HG03097 (cell line): ENCODE data around the gene AGAP1.

Experiments
- ATAC-seq: cut with Tn5 transposase; IDR thresholded peaks from one replicate; pipeline ENCODE4 v1.9.1; 2021; ENCODE audit not compliant: unreplicated experiment, low FRiP score

The AGAP1 gene

GRCh38 chr2:235850771-235851551 is 357.1 kb downstream of the AGAP1 start:
- ATAC-seq, result no peak

GRCh38 chr2:235851828-235852525 is 358.1 kb downstream of the AGAP1 start:
- no peak for ATAC-seq

GRCh38 chr2:235852526-235852920 is 358.7 kb downstream of the AGAP1 start:
- no peak for ATAC-seq

- no peak for ATAC-seq
Measured at GRCh38 chr2:235854276-235854675, 360.4 kb downstream of the AGAP1 start.

GRCh38 chr2:235855011-235855410 is 361.2 kb downstream of the AGAP1 start:
- no peak for ATAC-seq

GRCh38 chr2:235856151-235856854 is 362.5 kb downstream of the AGAP1 start:
- no peak for ATAC-seq

GRCh38 chr2:235857598-235857997 is 363.8 kb downstream of the AGAP1 start:
- no peak for ATAC-seq

GRCh38 chr2:235858881-235859280 is 365.0 kb downstream of the AGAP1 start:
- no peak for ATAC-seq

- no peak for ATAC-seq
Measured at GRCh38 chr2:235859651-235860050, 365.8 kb downstream of the AGAP1 start.

GRCh38 chr2:235860111-235860510 is 366.3 kb downstream of the AGAP1 start:
- ATAC-seq, result no peak

GRCh38 chr2:235860871-235861270 is 367.0 kb downstream of the AGAP1 start:
- no peak for ATAC-seq

- no peak for ATAC-seq
Measured at GRCh38 chr2:235861383-235861782, 367.5 kb downstream of the AGAP1 start.

- no peak for ATAC-seq
Measured at GRCh38 chr2:235863414-235863813, 369.6 kb downstream of the AGAP1 start.

- no peak for ATAC-seq
Measured at GRCh38 chr2:235864302-235864701, 370.5 kb downstream of the AGAP1 start.

- no peak for ATAC-seq
Measured at GRCh38 chr2:235864733-235865515, 371.1 kb downstream of the AGAP1 start.

- no peak for ATAC-seq
Measured at GRCh38 chr2:235866373-235866772, 372.5 kb downstream of the AGAP1 start.

- ATAC-seq, result no peak
Measured at GRCh38 chr2:235868224-235868623, 374.4 kb downstream of the AGAP1 start.

GRCh38 chr2:235868645-235869044 is 374.8 kb downstream of the AGAP1 start:
- ATAC-seq, result no peak

GRCh38 chr2:235870515-235870914 is 376.7 kb downstream of the AGAP1 start:
- no peak for ATAC-seq

- ATAC-seq, result no peak
Measured at GRCh38 chr2:235876099-235876679, 382.3 kb downstream of the AGAP1 start.
